Activated T-cell treated with anti-CD3 and anti-CD28 coated beads for 24 hours (primary cell): ENCODE data around the gene STK33.

Experiments used
- DNase-seq: peaks from one replicate; pipeline ENCODE4 v3.0.0-alpha.2; 2020; ENCODE audit warnings: low read depth

Gene STK33

DNA sequence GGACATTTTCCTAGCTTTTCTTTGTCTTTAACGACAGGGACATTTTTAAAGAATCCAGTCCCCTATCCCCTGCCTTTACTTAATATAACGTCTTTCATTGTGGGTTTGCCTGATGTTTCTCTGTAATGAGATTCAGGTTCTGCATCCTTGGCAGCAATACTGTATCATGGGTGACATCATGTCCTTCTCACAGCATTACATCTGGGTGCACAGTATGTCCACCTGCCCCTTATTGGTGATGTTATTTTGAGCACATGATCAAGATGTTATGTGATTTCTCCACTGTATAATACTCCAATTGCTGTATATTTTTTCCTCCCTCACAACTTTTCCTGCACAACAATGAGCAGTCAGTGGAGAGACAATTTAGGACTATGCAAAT, 9.7 kb upstream of the STK33 start:
- no peak for DNase-seq

DNA sequence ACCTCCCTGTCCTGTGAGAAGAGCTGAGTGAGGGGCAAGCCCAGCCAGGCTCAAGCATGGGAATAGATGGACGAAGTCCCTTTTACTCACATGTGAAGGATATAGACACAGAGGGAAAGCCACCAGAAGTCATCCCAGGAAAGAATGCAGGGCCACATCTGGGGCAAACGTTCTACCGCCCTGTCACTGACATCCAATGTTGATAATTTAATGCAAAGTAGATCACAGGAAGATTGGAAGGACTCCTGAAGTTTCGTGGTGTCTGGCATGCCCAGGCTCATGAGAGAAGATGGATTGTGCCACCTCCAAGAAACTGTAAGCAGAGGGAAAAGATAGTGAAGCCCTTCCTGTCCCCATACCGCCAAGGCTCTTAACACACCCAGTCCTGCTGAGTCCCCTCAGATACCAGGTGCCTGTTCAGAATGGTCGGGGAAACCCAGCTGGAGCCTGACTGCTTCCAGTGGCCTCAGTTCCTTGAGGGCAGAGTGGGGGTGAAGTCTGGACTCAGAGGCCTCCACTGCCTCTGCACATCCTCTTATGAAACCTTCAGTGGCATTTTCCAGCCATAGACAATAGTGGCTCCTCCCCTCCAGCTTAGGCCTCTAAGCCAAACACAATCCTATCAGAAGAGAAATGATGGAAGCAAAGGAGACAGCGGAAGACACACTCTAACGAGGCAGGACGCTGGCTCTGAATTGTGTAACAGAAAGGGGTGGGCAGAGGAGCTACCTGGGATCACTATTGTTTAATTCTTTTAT, 7.5 kb upstream of the STK33 start:
- no peak for DNase-seq

DNA sequence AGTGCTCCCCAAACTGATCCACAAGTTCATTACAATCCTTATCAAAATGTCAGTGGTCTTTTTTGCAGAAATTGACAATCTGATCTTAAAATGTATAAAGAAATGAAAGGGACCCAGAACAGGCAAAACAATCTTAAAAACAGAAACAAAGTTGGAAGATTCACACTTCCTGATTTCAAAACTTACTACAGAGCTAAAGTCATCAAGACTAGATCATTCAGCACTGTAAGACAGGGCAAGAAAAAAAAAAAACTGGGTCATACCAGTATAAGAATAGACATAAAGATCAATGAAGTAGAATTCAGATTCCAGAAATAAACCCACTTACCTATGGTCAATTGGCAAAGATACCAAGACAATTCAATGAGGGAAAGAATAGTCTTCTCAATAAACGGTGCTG, 4.5 kb upstream of the STK33 start:
- no peak for DNase-seq

DNA sequence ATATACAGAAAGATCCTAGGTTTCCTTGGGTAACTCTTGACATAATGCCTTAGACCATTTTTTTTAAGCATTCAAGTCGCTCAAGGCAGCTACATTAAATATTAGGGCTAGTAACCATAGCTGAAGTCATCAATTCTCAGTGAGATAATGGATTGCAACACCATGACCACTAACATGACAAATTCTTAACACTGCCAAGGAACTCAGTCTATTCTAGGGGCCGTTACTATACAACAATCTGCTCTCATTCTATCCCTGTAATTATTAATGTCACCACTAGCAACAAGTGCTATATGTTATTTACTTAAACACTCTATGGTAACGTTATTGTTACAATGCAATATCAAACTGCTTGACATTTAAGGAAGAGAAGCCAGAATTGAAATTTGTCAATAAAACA, 3.2 kb upstream of the STK33 start:
- DNase-seq: no peak

GRCh38 chr11:8596504-8597046, 2.5 kb upstream of the STK33 start:
- DNase-seq: no peak

DNA sequence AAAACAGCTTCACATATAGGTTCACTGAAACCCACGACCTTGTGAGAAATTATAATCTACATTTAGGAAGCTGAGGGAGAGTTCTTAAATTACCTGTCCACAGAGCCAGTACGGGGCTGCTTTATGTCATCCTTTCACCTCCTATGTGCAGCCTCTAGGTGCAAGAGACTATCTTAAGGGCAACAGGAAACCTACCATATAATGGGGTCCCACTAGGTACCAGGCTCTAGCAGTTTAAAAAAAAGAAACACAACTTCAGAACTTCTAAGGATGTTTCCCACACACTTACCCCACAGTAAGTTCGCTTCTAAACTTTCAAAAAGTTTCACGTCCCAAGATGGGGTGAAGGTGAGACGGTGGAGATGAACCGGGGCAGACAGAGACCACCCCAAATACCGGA, 573 bp downstream of the STK33 start:
- DNase-seq: no peak

DNA sequence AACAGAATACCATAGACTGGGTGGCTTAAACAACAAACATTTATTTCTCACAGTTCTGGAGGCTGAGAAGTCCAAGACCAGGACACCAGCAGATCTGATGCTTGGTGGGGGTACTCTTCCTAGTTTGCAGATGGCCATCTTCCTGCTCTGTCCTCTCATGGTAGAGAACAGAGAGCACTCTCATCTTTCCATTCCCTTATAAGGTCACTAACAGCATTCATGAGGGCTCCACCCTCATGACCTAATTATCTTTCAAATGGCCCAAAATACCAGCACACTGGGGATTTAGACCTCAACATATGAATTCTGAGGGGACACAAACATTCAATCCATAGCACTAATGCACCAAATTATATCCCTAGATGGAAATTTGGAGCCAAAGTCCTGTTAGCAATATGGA, 6.1 kb downstream of the STK33 start:
- no peak for DNase-seq

- DNase-seq: no peak
Observed at GRCh38 chr11:8586805-8587204, 7.2 kb downstream of the STK33 start.

DNA sequence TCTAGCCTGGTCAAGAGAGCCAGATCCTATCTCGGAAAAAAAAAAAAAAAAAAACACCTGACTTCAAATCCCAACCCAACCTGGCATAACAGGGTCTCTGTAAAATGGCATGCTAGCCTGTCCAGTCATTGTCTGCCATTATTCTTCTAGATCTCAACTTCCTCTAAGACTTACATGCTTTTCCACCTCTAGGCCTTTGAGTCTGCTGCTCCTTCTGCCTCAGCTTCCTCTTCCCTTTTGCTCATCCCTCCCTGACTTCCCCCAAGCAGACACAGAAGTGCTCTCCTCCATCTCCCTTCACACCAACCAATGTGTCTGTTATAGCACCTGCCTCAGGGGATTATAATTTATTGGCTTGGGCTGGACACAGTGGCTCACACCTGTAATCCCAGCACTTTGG, 7.8 kb downstream of the STK33 start:
- no peak for DNase-seq

GRCh38 chr11:8584511-8584910, 9.5 kb downstream of the STK33 start:
- no peak for DNase-seq

DNA sequence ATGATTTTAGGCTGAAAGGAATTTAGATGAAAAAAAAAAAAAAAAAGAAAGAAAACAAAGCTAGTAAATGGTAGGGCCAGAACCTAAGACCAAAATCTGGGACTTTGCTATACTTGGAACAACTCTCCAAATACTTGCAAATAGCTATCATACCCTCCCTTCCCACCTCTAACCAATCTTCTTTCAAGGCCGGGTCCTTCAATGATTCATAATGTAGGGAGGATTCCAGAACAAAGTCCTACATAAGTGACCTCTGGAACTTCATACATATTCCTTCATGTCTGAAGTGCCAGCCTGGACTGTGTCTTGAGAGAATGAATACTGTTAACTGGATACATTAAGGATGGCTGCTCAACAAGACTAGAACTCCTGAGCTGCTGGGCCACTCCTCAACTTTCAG, 9.9 kb downstream of the STK33 start:
- DNase-seq: no peak

DNA sequence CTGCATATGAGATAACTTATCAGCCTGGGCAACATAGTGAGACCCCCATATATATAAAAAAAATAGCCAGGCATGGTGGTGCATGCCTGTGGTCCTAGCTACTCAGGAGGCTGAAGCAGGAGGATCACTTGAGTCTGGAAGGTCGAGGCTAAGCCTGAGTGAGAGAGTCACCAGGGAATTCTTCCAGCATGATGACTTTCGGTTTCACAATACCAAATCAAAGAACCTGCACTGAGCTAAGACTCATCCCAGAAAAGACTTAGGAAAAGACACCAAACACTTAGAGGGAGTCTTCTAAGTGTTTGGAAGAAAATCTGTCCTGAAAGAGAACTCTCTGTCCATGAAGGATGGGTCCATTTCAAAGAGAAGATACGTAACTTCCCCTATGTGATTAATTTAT, 12.7 kb downstream of the STK33 start:
- no peak for DNase-seq

- no peak for DNase-seq
Observed at GRCh38 chr11:8577791-8578581, 16.0 kb downstream of the STK33 start.

GRCh38 chr11:8574798-8575197, 19.2 kb downstream of the STK33 start:
- no peak for DNase-seq

- no peak for DNase-seq
Observed at GRCh38 chr11:8573777-8574176, 20.3 kb downstream of the STK33 start.

- no peak for DNase-seq
Observed at GRCh38 chr11:8567602-8568198, 26.3 kb downstream of the STK33 start.

GRCh38 chr11:8566613-8567210, 27.3 kb downstream of the STK33 start:
- DNase-seq: no peak

DNA sequence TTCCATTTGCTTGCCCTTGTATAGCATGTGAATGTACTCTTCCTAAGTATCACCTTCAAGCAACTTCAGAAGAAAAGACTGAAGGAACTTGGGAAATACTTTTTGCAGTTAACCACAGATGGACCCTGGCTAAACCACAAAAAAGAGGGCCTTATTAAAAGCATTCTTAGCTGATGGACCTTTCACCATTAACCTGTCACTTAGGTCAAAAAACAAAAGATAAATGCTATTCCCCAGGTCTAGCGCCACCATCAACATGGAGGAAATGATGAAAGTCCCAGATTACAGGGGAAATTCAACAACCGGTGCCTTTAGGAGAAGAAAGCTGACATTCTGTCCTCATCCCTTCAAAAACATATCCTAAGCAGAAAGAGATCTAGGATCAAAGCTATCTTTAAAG, 29.5 kb downstream of the STK33 start:
- no peak for DNase-seq

DNA sequence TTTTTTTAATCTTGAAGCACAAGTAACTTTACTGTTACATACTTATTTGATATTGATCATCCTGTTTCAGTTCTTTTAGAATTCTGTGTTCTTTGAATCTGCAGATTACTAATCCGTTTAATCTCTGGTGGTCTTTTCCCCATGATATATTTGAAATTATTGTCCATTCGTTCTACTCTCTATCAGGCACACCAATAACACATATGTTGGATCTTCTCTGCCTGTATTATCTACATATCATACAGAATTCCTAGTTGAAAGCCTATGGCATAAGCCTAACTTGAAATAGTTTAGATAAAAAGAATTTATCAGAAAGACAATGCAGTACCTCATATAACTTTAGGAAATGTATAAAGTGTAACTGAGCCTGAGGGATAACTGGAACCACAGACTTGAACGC, 32.6 kb downstream of the STK33 start:
- DNase-seq: no peak

- DNase-seq: no peak
Observed at GRCh38 chr11:8558436-8558835, 35.6 kb downstream of the STK33 start.

GRCh38 chr11:8545698-8546366, 48.2 kb downstream of the STK33 start:
- no peak for DNase-seq

DNA sequence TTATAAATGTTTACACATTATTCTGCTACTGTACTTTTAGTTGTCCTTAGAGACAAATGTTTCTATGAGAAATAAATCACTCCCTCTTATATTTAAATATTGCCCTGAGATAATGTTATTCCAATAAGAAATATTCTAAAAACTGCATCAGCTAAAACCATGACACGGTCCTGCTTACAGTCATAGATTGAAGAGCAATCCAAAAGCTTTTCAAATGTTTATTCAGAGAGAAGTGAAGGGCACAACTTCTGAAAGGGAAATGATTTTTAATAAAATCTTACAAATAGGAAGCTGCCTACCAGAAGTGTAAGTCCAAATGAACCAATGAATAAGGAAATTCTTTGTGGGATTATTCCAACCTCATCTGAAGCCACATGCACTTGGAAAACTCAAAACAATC, 49.2 kb downstream of the STK33 start:
- DNase-seq: no peak
